GM19043 (cell line): Measurements from ENCODE around the gene USP6.
"Not testable (repeated sequence)": the region's sequence is repeated elsewhere in the genome, so short reads cannot be mapped to it uniquely, and the experiment has no call there.

ENCODE experiments used
- ATAC-seq: cut with Tn5 transposase; IDR thresholded peaks from one replicate; pipeline ENCODE4 v1.9.1; 2021; ENCODE audit warnings: low read depth; ENCODE audit not compliant: unreplicated experiment

The USP6 gene

DNA sequence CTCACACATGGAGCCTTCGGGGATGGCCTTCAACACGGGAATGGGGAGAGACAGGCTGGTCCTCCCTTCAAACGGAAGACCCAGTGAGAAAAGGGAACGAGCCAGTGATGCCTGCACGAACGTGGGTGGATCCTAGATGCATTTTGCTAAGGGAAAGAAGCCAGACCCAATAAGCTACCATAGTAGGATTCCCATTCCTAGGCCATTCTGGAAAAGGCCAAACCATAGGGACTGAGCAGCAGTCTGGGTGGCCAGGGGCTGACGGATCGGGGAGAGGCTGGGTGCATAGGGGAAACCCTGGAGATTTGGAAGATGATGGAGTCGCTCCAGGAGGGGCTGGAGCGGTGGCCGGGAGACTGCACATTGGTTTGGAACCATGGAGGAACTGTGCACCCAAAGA is 18.7 kb downstream of the USP6 start:
- not testable (repeated sequence) for ATAC-seq

- not testable (repeated sequence) for ATAC-seq
These were observed 19.4 kb downstream of the USP6 start for GRCh38 chr17:5135131-5135712.

GRCh38 chr17:5135726-5136579 is 20.1 kb downstream of the USP6 start:
- ATAC-seq, result no peak

GRCh38 chr17:5136580-5137412 is 21.0 kb downstream of the USP6 start:
- not testable (repeated sequence) for ATAC-seq

DNA sequence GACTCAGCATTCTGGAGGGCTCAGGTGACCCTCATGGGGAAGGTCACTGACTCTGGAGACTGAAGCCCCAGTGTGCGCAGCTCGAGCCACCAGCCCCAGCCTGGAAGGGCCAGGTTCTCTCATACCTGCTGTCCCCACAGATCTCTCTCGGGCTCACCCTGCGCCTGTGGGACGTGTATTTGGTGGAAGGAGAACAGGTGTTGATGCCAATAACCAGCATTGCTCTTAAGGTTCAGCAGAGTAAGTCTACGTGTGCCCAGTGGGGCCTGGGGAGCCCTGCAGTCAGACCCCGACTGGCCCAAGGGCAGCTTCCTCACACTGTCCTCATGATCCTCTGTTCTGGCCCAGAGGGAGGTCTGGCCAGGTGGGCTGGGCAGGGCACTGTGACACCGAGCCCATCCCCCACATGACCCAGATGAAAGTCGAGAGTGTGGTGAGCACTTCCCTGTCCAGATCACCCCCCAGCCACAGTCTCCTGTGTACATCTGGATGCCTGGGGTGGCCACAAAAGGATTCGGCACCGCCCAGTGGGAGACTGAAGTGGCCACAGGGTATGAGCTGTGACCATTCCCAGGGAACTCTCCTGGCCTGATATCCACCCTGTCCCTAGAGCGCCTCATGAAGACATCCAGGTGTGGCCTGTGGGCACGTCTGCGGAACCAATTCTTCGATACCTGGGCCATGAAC is 21.8 kb downstream of the USP6 start:
- not testable (repeated sequence) for ATAC-seq

DNA sequence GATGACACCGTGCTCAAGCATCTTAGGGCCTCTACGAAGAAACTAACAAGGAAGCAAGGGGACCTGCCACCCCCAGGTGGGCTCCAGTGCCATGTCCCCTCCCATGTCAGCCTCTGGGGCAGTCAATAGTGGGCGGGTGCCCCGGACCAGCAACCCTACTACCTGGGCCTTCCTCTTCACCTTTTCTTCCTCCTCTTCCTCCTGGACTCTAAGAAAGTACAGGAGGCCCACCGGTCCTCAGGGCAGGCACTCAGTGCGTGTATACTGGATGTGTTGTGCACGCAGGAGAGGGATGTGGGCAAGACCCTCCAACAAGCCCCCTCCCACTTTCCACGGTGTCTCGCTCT is 22.3 kb downstream of the USP6 start:
- not testable (repeated sequence) for ATAC-seq

DNA sequence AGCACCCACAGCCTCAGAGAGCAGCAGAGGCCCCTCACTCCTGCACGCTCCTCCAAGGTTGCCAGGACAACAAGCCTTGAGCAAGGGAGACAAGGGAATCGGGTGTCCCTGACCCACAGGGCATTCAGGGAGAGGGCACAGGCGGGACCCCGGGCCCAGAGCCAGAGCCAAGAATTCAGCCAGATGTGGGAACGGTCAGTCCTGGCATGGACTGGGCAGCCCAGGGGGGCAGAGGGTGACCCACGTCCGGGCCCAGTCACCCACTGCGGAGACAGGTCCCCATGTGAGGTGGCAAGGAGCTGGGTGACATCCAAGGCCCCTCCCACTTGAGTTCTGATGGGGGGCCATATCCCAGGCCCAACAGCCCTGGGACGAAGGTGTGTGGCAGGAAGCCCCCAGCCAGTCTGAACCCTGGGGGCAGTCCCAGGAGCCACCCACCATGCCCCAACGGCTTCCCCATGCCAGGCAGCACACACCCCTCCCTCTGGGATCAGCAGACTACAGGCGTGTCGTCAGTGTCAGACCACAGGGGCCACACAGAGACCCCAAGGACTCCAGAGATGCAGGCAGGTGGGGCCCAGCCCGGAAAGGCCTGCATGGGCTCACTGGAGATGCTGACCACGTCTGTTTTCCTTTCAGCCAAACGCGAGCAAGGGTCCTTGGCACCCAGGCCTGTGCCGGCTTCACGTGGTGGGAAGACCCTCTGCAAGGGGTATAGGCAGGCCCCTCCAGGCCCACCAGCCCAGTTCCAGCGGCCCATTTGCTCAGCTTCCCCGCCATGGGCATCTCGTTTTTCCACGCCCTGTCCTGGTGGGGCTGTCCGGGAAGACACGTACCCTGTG is 23.0 kb downstream of the USP6 start:
- no peak for ATAC-seq

DNA sequence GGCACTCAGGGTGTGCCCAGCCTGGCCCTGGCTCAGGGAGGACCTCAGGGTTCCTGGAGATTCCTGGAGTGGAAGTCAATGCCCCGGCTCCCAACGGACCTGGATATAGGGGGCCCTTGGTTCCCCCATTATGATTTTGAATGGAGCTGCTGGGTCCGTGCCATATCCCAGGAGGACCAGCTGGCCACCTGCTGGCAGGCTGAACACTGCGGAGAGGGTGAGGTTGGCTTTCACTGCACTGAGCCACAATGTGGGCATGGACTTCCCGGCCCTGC is 23.6 kb downstream of the USP6 start:
- ATAC-seq, result no peak

- not testable (repeated sequence) for ATAC-seq
These were observed 27.0 kb downstream of the USP6 start for GRCh38 chr17:5142877-5143276.

GRCh38 chr17:5146122-5146521 is 30.3 kb downstream of the USP6 start:
- ATAC-seq, result not testable (repeated sequence)

- not testable (repeated sequence) for ATAC-seq
These were observed 44.9 kb downstream of the USP6 start for GRCh38 chr17:5160702-5161101.

DNA sequence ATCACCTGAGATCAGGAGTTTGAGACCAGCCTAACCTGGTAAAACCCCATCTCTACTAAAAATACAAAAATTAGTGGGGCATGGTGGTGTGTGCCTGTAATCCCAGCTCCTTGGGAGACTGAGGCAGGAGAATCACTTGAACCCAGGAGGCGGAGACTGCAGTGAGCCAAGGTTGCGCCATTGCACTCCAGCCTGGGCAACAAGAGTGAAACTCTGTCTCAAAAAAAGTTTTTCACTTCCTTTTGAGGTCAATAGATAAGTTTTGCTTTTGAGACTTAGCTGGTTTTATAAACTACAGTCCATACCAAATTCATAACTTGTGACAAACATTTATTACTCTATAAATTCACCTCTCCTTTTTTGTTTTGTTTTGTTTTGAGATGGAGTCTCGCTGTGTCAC is 46.0 kb downstream of the USP6 start:
- ATAC-seq, result not testable (repeated sequence)

DNA sequence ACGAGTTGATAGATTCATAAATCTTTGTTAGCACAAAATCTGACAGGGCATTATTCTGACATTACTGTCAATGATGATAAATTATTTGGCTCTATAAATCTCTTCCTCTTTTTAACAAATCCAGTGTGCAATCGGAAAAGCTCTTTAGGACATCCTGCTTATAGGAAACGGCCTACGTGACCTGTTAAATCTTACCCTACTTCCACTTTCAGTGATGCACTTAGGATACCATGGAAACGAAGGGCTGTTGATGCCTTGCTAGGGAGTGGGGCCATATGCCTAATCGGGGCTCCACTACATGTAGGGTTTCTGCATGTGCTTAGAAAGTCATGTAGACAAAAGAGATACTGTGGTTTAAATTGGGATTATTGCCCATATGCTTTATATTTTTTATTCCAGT is 48.6 kb downstream of the USP6 start:
- ATAC-seq, result no peak

GRCh38 chr17:5165791-5166564 is 50.1 kb downstream of the USP6 start:
- ATAC-seq, result not testable (repeated sequence)

DNA sequence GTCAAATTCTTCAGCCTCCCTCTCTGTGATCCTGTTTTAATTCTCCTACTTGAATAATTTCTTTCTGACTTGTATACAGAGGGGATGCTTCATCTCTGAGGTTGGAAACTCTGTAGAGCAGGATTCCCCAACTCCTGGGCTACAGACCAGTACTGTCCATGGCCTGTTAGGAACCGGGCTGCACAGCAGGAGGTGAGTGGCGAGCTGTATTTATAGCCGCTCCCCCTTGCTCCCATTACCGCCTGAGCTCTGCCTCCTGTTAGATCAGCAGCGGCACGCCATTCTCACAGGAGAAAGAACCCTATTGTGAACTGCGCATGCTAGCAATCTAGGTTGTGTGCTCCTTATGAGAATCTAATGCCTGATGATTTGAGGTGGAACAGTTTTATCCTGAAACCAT is 59.2 kb downstream of the USP6 start:
- ATAC-seq, result not testable (repeated sequence)

GRCh38 chr17:5179003-5179402 is 63.2 kb downstream of the USP6 start:
- no peak for ATAC-seq

DNA sequence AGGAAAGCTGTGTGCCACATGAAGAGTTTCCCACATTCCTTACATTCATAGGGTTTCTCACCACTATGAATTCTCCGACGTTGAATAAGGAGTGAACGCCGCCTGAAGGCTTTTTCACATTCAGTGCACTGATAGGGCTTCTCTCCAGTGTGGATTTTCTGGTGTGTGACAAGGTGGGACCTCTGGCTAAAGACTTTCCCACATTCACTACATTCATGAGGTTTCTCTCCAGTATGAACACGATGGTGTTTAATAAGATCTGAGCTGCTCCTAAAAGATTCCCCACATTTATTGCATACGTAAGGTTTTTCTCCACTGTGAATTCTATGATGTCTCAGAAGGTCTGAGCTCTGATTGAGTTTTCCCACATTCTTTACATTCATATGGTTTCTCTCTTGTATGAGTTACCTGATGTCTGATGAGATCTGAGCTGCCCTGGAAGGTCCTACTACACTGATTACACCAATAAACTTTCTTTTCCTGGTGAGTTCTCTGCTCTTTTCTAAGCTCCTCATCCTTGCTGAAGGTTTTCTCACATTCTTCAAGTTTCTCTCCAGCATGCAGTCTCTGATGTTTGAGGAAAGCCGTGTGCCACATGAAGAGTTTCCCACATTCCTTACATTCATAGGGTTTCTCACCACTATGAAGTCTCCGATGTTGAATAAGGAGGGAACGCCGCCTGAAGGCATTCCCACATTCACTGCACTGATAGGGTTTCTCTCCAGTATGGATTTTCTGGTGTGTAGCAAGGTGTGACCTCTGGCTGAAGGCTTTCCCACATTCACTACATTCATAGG is 65.9 kb downstream of the USP6 start:
- no peak for ATAC-seq

- no peak for ATAC-seq
These were observed 67.0 kb downstream of the USP6 start for GRCh38 chr17:5182597-5183409.
